HuH-7 (cell line): ENCODE data around the gene FOXO3.

Experiments used
- DNase-seq: peaks from one replicate; pipeline ENCODE4 v3.0.0; 2011; ENCODE audit warnings: low spot score

Gene FOXO3

DNA sequence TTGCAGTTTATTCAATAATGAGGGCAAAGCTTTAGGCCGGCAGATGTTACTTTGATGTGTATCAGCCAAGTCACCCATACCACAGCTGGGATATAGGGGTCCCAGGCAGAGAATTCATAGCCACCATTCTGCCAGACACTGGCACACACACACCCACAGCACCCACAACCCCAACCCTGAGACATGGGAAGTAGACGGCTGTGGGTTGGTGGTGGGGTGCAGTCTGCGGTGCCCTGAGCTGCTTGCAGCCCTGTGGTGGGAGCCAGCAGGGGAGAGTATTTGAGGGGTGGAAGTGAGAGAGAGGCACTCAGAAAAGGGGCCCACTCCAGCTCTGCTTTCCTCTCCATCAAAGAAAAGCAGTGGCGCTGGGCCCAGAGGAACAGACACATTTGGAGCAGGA lies 125.3 kb downstream of the FOXO3 start:
- DNase-seq: no peak

DNA sequence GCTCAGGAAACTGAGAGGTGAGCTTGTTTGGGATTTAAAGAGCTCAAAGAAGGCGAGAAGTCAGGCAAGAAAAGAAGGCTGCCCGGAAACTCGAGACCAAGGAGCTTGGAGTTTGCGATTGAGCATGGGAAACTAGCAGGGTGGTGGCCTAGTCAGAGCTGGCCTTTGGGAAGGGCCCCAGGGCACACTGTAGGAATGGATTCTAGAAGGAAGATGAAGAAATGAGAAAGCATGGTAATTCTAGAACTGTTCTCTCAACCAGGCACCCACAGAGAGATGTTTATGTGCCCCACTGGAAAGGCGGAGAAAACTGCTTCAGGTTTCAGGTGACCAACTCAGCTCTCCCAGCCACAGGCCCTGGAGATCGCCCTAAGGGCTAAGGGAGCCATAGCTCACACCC lies 126.2 kb downstream of the FOXO3 start:
- no peak for DNase-seq

DNA sequence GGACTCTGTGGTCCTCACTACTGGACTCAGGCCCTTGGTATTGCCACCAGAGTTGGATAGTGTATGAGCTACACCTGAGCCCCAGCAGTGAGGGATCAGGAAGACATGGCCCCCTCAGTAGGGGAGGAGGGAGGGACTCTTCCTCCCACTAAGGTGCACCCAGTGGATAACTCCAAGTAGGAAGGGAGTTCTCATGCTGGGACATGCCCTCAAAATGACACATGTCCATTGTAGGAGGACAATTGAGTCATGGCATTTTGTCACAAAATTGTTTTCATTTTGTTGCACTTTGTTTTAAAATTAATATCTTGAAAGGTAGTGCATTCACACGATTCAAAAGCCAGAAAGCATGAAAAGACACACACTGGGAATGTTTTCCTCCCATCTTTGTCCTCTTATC lies 127.2 kb downstream of the FOXO3 start:
- no peak for DNase-seq

DNA sequence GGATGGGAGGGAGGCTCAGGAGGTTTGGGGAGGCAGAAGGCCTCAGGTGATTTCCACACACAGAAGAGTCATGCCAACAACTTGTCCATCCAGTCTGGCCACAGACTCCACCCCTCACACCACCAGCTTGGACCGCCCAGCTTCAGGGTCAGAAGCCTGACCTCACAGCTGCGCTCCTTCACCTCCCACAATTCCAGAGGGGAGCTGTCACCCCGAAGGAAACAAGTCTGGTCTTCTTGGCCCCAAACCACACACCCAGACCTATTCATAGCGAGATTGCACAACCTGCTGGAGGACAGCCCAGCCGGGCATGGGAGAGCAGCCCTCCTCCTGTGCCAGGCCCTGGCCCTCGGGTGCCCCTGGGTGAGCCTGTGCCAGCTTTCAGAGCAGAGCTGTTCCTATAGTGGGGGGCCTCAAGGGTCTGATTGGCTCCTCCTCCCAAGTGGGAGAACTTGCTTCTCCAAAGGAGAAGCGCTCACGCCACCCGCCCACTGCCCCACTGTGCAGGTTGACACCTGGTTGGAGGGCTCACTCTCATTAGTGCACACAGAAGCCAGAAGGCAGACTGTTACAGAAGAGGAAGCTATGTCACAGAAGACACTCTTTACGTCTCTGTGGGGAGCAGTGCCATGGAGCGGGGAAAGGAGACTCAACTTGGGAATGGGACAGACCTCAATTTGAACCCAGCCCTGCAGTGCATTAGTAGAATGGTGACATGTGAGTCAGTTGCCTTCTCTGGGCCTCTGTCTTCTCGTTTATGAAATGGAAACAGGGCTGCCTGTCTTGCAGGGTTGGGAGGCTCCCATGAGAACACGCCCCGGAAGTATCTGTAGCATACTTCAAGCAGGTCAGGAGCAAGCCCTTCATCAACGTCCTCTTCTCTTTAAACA lies 128.8 kb downstream of the FOXO3 start:
- DNase-seq: no peak

DNA sequence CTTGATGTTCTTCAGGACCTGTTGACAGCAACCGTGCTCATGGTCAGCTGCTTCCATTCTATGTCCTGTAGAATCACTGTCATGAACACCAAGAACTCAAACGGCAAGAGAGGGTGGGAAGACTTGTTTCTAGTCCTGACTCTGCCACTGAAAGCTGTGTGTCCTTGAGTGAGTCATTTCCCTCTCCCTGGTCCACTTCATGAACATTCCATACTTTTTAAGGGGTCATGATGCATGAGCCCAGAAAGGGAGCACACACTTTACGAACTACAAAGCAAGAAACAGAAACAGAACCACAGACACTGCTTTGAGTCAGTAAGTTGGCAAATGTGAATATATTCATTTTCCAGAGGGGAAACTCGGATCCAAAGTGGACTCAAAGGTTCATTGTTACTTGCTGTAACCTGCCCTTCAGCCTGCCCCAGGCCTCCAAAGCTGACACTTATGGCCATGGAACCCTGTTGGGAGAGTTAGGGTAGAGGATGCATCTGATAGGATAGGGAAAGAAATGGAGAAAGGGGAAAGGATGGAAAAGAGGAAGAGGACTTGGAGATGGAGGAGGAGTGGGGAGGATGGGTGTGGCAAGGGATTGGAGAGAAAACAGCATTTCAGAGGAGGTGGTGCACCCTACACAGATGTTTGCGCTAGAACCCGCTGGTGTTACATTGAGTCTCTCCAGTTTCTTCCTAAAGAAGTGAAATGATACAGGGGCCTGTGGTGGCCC lies 129.8 kb downstream of the FOXO3 start:
- DNase-seq: no peak

DNA sequence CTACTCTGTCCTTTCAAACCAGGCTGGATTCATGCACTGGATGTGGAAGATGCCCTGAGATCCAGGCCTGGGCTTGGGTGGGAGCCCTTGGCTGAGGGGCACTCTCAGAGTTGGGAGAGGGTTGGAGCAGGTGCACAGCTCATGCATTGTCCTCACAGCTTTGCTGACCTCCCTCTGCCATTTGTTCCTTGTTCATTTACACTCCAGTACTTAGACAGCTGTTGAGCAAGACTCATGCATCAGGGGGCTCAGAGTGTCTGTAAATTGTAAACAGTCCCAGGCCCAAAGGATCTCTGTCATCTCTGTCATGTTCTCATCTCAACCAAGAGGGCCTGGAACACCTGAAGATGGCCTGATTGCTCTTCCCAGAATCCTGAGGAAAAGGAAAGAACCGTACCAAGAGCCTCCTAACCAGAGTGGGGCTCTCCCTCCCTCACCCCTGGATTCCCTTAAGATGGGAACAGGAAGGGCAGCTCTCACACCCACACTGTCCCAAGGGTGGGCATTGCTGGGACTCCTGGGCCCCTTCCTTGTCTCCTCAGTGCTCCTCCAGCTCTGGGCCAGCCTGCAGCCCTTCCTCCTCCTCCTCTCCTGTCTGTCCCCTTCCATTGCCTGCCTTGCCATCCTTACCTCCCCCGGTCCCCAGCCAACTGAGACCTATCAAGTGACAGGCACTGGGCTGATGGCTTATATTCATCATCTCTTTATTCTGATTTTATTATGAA lies 132.9 kb downstream of the FOXO3 start:
- DNase-seq: no peak

DNA sequence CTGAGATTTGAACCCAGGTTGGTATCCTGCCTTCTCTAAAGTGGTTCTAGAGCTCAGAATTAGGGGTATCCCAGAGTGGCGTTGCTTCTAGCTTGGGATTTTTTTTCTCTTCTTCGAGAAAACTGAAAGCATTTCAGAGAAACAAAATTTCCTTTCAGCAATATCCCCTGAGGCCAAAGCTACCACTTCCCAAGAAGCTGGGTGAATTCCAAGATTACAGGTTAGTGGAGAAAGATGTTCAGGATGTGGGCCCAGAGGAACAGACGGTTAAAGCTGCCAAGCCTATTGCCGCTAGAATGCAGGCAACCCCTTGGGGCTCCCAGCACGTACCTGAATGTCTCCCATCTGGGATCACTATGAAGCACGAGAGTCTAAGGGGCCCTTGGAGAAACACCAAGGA lies 134.1 kb downstream of the FOXO3 start:
- DNase-seq: no peak

DNA sequence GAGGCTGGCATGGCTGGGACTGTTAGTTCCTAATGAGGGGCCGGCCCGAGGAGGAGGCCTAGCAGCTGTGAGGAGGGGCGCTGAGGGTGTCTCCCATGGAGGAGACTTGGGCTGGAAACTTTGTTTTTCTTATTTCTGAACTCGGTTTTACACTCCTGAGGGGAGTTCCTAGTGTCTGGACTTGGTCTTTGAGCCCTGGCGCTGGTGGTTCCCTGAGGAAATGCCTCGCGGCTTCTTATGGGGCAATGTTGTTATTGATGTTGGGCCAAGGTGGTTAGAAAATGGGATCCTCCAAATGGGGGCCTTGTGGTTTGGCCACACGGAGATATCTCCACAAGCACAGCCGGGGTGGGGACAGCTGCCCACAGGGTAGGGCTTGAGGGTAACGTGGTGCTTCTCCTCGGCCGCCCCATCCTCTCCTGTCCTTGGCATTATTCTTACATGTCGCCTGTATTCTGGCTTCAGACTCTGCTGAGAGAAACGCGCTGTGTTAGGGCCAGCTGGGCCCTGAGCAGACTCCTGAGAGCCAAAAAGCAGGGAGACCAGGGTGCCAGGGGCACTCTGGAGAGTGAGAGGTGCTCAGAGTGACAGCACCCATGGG lies 136.9 kb downstream of the FOXO3 start:
- DNase-seq: no peak

DNA sequence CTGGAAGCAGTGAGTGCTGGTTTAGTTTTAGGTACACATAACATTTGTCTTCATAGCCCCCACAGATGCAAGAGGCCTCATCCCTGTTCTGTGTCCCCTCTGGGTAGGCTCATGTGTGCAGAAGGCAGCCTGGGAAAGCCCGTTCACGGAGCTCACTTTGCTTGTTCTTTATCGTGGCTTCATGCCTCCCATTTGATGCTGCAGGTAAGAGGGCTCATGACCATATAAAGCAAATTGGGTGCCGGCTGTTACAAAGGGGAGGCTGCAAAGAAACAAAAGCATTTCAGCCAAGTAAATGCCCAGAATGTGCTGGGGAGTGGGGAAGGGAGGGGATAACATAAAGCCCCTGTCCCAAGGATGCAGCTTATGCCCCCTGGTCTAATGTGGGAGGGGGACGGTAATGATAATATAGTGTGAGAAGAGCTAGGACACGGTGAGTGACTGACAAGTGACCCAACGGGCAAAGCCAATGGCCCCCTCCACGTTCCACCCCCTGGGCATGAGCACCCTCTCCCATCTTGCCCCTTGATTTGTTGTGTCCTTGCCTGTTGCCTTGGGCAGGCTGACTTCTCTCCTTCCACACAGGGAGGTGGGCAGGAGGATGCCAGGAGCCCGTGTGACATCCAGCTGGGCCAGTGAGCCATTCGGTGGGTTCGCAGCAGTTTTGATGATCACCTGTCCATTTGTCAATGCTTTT lies 138.0 kb downstream of the FOXO3 start:
- no peak for DNase-seq

DNA sequence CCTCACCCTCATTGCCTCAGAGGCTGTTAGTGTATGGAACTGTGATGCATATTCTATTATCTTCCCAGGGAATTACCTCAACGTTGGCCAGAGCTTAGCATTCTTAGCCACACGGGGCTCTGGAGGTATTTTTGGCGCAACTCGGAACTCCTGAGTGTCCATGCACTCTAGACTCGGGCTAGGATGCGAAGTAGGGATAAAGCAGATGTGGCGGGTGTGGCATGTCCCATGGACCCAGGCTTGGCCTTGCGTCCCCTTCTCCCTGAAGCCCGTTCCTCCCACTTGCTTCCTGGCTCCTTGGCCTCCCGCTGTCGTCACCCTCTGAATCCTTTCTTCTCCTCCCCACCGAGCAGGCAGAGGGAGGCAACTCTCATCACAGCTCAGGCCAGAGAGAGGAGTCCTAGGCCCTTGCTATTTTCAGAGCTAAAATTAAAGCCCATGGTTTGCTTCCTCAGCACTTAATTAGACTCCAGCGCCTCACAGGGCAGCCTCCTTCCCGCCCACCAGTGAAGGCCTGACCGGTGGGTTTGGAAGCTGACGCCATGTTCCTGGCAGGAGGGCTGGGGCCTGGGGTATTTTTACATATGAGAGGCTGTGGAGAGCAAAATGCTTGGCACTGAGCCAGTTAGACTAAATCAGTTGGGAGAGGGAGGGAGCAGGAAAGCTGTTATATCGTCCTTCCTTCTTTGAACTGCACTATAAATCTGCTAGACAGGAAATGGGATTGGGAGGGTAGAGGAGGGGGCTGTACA lies 138.7 kb downstream of the FOXO3 start:
- DNase-seq: no peak

DNA sequence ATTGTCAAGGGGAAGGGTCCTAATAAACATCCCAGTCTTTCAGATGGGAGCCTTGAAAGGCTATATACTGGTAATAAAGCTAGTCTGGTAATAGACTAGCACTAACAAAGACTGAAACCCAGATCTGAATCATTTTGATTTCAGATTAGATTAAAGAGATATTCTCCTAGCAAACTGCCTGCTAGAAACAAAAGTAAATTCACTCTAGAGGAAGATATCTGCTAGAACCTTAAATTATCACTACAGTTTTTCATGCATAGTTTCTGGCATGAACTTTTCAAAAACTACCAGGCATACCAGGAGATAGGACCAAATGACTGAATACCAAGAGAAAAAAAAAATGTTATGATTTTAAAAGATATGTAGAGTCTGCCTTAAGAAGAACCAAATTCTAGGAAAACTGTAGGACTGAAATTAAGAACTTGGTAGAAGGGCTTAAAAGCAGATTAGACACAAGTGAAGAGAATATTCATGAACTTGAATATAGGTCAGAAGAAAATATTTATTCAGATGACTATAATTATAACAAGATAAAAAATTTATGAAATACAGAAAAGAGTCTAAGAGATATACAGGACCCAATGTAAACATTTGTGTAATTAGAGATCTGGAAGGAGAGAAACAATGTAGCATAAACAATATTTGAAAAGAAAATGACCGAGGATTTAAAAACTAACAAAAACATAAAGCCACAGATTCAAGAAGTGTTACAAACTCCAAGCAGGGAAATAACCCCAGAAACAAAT lies 141.6 kb downstream of the FOXO3 start:
- no peak for DNase-seq

DNA sequence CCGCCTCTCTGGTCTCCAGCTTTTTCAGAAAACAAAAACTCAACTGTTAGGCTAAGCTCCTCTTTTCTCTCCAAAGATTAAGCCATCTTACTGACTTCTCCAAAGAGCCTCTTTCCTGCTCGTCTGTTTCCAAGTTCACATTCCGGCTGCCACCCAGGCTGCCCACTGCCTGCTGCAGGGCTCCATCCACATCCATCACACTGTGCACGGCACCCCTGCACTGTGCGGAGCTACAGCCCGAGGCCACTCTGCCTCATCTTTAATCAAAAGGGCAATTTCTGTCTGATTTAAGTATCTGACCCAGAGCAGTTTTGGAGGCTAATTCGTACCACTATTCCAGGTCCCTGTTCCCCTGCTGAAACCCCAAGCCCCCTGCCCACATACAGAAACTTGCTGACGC lies 145.9 kb downstream of the FOXO3 start:
- DNase-seq: no peak

DNA sequence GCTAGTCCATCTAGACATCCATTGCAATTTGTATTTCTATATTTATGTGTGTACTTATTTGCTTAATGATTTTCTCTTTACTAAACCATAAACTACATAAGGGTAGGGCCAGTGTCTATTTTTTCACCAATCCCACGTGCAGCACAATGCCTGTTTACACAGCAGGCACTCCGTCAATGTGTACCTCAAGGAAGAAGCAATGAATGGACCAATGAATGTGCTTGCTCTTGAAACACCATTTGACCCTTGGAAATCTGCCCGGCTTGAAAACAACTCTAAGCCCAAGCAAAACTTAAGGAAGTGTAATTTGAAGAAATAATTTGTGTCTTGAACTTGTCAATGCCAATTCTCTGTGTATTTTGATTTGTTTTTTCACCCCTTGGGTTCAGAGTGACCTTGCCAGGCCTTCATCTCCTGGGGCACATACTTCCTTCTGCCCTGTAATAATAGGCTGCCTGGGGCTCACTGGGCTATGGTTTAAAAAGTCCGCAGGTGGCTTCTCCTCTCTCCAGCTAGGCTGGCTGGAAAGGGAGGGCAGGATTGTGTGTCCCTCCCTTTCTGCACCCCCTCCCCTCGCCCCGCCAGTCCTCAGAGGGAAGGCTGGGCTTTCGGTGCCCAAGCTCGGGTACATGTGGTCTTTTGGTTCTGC lies 146.7 kb downstream of the FOXO3 start:
- no peak for DNase-seq

DNA sequence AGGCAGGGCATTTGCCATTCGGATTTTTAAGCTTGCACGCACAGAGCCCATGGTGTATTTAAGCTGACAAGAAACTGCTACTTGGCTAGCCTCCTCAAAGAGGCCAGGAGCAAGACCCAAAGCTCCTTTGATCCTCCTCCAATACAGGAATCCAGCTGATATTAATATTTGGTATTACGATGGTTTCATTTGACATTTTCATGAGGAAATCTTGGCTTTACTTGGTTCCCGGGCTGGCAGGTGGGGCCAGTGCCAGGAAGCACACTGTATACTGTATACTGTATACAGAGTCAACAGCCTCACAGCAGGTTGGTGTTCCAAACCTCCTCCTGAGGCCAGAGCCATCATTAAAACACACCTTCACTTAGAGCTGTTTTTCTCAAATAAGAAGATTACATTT lies 149.3 kb downstream of the FOXO3 start:
- DNase-seq: no peak

DNA sequence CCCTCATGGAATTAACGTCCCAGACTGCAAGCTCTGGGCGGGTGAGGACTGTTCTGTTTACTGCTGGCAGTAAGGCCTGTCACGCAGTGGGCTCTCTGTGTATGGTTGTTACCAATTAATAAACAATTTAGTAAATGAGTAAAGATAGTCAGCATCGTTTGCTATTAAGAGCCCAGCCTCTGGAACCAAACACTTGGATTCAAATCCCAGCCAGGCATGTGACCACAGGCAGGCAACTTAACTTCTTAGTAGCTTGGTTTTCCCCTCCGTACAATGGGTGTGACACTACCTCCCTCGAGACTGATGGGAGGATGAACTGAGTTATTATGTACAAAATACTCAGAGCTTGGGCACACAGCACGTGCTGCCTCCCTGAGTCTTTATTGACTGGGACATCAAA lies 149.8 kb downstream of the FOXO3 start:
- DNase-seq: no peak

DNA sequence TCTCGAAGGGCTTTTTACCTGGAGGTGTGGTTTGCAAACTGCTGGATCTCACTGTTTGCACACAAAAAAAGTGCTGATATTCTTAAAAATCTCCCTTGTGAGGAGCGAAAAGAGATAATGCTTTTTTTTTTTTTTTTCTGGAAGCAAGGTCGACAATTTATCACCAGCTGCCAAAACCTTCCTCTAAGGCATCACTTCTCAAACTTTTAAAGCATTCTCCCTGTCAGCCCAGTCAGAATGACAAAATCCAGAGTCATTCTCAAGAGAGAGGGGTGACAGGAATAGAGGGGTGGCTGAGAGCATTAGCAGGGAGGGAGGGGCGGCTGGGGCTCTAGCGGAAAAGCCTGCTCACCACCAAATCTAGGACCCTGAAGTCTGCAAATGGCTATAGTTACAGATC lies 150.4 kb downstream of the FOXO3 start:
- DNase-seq: no peak

DNA sequence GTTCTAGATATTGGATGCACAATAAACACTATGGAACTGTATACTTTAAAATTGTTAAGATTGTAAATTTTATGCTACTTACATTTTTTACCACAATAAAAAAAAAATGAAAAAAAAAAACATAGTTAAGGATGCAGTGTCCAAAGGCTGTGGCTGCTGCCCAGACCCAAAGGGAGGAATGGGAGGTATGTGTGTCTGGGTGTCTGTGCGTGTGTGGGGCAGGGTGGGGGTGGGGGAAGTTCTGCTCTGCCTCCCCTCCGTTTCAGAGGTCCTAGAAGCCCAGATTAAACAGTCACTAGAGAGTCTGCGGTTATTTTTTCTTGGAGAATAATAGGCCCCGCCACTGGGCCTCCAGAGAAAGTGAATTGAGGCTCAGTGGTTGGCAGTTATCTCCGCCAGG lies 151.1 kb downstream of the FOXO3 start:
- no peak for DNase-seq

DNA sequence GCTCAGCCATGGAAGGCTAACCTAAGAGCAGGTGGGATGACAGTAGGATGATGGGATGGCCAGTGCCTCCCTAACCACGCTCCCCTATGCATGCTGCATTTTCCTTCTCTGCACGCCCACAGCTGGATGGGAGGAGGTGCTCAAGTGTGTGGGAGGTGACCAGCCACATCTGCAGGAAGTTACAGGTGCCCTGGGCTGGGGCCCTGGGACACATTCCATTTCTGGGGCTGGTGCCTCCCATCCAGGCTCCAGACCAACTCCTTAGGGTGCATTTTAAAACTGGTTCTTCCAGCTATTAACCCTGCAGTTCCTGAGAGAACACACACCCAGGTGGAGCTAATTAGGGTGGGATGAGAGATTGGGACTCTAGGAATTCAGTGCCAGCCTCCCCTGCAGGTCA lies 152.2 kb downstream of the FOXO3 start:
- DNase-seq: no peak

DNA sequence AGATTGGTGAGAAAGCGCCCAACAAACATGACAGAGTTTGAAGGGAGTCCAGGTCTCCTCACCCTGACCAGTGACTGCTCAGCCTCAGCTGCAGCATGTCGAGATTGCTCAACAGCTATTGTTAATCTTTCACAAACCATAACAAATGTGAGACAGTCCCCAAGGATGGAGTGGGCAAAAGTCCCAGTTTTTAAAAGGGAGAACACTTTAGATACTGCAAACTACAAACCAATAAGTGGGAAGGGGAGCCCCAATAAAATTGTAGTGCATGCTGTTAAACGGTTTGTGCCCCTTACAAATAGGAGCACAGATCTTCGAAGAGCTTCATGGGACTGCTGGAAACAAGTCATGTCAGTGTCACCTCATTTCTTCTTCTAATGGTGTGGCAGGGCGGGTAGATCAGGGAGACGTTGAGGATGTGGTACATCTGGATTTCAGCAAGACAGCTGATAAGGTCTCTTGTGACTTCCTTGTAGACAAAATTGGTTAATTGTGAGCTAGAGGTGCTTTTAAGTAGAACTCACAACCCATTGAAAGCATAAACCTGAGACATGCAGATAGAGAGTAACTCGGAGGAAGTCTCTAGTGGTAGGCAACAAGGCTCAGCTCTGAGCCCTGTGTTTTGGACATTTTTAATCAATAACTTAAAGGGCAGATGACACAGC lies 153.5 kb downstream of the FOXO3 start:
- peak; percentile 62 for DNase-seq
